ENCODE data around the gene MPEG1.

The MPEG1 gene

DNA sequence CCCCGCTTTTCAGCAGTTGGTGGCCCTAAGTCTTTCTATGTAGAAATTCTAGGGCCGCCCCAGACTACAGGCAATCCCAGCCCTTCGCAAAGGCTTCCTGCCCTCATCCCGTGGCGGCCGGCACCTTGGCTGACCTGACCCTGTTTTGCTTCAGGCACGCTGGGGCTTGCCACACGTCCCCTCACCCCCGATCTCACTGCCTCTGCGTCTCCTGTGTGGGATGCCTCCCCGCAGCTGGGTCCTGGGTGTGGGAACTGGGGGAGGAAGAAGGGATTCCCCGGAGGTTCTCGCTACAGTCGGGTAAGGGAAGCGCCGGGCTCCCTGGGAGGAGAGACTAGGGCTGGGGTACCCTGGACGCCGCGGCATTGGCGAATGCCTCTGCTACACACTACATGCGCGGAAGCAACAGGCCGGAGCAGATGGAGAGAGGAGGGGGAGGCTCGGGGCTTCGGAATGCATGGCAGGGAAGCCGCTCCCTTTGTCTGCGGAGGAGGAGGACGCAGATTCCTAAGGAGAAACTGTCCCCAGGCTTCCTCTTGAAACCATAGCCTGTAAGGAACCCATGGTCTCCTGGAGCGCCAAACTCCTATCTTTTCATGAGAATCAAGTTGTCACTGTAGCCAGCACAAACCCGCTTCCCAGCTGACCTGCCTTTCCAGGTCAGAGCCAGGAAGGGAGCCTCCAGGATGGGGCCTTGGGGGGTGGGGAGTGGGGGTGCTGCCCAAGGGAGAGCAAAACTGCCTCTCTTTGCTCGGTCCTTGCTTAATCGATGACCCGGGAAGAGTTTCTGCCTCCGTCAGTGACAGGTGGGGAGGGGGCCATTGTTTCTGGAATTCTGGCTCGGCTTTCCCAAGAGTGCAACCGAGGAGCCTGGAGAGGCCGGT, 39.4 kb downstream of the MPEG1 start:
- H3K4me3 ChIP-seq (ENCODE audit: low read length), result peak overlapping the region; percentile 84
- H3K36me3 ChIP-seq (ENCODE audit: control insufficient read depth, insufficient read depth, low read length), result no peaks in the 10 kb centered on the region
- H3K27me3 ChIP-seq (ENCODE audit: control insufficient read depth, insufficient read depth, low read length), result no peaks in the 10 kb centered on the region
- peak overlapping the region; percentile 57 for H3K9ac ChIP-seq (ENCODE audit: low read length)
- peak overlapping the region; percentile 53 for H3K27ac ChIP-seq (ENCODE audit: low read depth, low read length)
- H3K4me1 ChIP-seq (ENCODE audit: control insufficient read depth, insufficient read depth, low read length), result peaks cover 2% of the 10 kb centered on the region

DNA sequence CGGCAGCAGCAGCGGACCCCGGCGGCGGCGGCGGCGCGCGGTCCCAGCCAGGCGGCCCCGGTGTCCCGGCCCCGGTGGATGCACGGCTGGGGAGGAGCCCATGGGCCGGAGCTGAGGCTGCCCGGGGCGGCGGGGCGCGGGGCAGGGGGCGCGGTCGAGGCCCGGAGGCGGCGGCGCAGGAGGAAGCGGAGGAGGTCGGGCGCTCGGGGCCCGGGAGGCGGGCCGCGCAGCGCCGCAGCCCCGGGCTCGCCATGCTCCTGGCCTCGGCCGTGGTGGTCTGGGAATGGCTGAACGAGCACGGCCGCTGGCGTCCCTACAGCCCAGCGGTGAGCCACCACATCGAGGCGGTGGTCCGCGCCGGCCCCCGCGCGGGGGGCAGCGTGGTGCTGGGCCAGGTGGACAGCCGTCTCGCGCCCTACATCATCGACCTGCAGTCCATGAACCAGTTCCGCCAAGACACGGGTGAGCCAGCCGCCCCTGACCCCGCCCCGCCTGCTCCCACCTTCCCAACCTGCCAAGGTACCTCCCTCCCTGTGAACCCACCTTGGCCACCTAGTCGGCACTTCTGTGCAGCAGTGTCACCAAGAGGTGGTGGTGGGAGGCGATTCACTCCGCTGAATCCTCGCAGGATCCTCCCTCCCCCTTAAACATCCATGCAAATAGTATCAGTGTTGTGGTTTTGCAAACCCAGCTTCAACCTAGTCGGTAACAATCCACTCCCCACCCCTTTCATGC, 40.2 kb downstream of the MPEG1 start:
- H3K27me3 ChIP-seq (ENCODE audit: control insufficient read depth, insufficient read depth, low read length), result no peaks in the 10 kb centered on the region
- H3K9ac ChIP-seq (ENCODE audit: low read length), result peak overlapping the region; percentile 32
- peak overlapping the region; percentile 84 for H3K4me3 ChIP-seq (ENCODE audit: low read length)
- H3K27ac ChIP-seq (ENCODE audit: low read depth, low read length), result no peak overlapping the region
- H3K4me1 ChIP-seq (ENCODE audit: control insufficient read depth, insufficient read depth, low read length), result peaks cover 2% of the 10 kb centered on the region
- H3K36me3 ChIP-seq (ENCODE audit: control insufficient read depth, insufficient read depth, low read length), result no peaks in the 10 kb centered on the region

DNA sequence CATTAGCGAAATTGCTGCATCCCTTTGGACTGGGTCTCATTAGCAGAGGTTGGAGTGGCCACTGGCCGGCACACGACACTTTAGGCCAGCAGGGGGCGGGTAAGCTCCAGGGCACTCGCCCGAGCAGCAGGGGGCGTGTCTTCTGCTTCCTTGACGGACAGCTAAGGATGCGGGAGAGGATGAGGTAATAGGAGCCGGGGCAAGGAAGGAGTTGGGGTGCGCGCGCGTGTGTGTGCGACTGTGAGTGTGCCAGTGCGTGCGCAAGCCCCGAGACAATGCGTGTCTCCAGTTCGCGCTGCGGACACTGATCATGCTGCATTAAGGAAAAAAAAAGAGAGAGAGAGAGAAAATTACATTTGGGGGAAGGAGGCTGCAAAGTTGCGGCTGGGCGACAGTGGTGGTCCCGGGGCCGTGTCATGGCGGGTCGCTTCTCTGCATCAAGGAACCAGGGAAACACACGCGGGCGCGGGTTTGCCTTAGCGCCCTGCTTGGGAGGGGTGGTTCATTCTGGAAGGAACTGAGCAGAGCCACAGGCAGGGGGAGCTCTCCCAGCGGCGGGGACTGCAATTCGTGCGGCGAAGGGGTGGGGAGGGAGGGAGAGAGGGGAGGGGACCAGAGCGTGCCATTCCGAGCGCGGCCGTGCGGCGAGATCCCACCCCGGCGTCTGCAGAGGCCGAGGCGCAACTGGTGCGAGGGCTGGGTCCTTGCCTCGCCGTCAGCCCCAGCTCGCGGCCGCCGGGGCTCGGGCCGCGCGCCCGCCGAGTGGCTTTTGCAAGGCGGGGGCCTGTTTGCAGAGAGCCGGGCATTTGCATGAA, 41.0 kb downstream of the MPEG1 start, which contains the start of gene DTX4:
TSS of gene DTX4 (plus strand) at position 625 of the 815 bp plus-strand sequence. CDS start 464 bp downstream, outside the sequence.
- H3K36me3 ChIP-seq (ENCODE audit: control insufficient read depth, insufficient read depth, low read length), result no peaks in the 10 kb centered on the region
- peaks cover 2% of the 10 kb centered on the region for H3K4me1 ChIP-seq (ENCODE audit: control insufficient read depth, insufficient read depth, low read length)
- peak within 1 kb of the TSS; percentile 32 for H3K9ac ChIP-seq (ENCODE audit: low read length)
- no peaks in the 10 kb centered on the region for H3K27me3 ChIP-seq (ENCODE audit: control insufficient read depth, insufficient read depth, low read length)
- peak within 1 kb of the TSS; percentile 84 for H3K4me3 ChIP-seq (ENCODE audit: low read length)
- H3K27ac ChIP-seq (ENCODE audit: low read depth, low read length), result peak within 1 kb of the TSS; percentile 59

DNA sequence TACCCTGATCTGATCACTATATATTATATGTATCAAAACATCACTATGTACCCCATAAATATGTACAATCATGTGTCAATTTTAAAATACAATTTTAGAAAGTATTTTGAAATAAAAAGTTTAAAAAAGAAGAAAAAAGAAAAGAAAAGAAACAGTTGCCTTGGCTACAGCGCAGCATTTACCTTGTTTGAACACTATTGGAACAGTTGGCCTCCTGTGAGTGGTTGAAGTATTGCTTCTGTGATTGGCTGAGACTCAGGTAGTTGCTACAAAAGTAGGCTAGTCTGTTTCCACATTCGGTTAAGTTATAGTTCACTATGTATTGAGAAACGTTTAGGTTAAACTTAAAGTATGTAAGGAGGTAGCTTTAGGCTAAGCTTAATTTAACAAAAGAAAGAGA, 48.7 kb downstream of the MPEG1 start:
- no peak overlapping the region for H3K4me3 ChIP-seq (ENCODE audit: low read length)
- H3K9ac ChIP-seq (ENCODE audit: low read length), result no peak overlapping the region
- H3K36me3 ChIP-seq (ENCODE audit: control insufficient read depth, insufficient read depth, low read length), result no peaks in the 10 kb centered on the region
- no peaks in the 10 kb centered on the region for H3K4me1 ChIP-seq (ENCODE audit: control insufficient read depth, insufficient read depth, low read length)
- H3K27ac ChIP-seq (ENCODE audit: low read depth, low read length), result no peak overlapping the region
- H3K27me3 ChIP-seq (ENCODE audit: control insufficient read depth, insufficient read depth, low read length), result no peaks in the 10 kb centered on the region

Data from rectal smooth muscle tissue (tissue), 1 donor.